GM21717 (cell line): ENCODE results near the gene PDE6B.

Source experiments
- ATAC-seq: cut with Tn5 transposase; IDR thresholded peaks from one replicate; pipeline ENCODE4 v1.9.1; 2021; ENCODE audit warnings: mild to moderate bottlenecking, moderate library complexity; ENCODE audit not compliant: unreplicated experiment

PDE6B gene

GRCh38 chr4:622071-622995, 3.0 kb upstream of the PDE6B start:
- ATAC-seq = no peak

DNA sequence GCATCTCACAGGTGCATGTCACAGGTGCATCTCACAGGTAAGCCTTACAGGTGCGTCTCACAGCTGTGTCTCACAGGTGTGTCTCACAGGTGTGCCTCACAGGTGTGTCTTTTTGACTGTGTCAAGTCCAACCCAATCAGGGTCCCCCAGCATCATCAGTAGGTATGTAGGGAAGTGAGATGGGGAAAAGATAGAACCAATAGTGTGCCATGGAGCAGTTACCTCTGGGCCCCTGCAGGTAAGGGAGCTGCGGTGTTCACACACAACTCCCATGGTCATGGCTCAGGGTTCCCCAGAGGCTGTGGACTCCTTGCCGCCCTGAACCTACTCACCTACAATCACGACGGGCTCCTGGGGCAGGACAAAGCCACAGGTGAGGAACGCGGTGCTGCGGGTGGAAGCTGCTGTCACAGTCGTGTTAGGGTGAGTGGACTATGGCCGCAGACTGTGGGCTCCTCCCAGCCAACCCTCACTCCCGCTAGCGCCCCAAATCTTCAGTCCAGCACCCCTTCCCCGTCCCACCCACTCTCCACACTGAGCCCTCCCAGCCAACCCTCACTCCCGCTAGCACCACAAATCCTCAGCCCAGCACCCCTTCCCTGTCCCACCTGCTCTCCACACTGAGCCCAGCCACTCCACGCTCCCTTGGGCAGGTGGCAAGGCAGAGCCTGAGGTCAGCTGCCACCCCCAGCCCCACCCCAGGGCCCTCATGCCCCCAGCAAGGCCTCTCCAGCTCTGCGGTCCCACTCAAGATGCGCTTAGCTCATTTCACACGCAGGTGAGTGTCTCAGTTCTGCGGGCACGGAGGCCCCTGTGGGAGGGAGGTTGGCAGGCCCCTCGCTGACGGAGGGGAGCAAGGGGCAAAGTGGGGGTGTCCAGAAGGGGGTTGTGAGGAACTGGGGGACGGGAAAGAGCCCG, 2.1 kb upstream of the PDE6B start:
- ATAC-seq = no peak

DNA sequence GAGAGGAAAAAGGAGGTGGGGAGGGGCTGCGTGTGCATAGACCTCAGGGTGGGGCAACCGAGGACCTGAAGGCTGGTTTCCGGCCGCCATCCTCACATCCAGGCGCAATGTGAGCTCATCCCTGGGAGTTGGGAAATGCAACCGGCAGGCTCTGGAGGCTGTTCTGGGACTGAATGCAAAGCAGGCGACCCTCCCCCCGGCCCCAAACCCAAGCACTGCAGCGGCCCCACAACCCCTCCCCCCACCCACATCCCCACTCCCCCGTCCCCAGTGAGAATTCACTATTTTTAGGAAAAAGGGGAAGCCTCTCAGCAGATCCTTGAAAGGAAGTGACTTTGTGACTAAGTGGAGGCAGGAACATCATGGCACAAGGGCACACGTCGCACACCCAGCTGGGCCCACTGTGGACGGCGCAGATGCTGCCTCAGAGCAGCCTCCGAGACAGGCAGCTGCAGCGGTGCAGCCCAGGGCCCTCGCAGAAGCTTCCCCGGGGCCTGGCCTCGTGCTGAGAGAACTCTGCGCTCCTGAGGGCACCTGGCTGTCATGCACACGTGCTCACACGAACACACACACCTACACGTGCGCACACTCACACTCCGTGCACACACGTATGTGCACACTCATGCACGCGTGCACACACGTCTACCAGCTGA, 1.3 kb upstream of the PDE6B start:
- ATAC-seq = no peak

GRCh38 chr4:625631-626161, 323 bp downstream of the PDE6B start:
- no peak for ATAC-seq

GRCh38 chr4:626201-627091, 1.1 kb downstream of the PDE6B start:
- no peak for ATAC-seq

DNA sequence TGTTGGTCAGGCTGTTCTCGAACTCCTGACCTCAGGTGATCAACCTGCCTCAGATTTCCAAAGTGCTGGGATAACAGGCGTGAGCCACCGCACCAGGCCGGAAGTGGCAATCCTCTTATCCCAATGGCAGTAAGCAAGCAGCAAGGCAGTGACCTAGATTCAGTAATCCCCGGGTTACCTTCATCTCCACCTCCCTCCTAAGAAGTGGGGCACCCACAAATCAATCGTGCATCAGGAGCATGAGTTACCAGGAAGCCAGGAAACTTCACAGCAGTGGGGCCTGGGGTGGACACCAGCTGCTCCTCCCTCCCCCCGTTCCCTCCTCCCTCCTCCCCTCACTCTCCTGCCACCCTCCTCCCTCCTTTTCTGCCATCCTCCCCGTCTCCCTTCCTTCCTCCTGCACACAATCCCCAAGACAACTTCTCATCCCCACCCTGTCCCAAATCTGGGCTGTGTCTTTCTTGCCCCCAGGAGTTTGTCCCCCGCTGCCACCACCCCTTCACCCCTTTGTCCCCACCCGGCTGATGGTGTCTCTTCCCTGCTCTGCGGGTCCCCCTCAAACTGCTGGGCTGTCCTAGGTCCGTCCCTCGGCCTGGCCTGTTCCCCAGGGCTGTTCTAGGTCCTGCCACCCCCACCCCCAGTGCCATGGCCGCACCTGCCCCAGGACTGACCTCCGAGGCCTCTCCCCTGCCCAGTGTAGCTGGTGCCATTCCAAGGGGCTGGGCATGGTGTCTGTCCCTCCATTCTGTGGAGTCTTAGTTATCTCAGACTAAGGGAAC, 2.2 kb downstream of the PDE6B start:
- no peak for ATAC-seq

DNA sequence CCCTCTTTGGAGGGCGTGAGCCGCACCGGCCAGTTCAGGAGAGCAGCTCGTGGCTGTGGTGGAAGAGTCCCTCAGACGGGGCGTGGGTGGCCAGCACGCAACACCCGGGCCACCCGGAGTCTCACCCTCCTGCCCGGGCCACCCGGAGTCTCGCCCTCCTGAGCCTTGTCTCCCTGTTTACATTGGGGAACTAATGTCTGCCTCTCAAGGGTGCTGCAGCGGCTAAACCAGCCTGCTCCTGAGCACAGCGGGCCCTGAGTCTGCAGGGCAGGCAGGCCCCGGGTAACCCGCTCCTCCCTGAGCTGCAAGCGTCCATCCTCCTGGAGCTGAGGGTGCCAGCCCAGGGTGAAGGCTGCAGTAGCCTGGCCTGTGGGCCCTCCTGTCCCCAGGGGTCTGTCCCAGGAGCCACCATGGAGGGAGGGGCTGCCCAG, 3.0 kb downstream of the PDE6B start:
- no peak for ATAC-seq

- ATAC-seq = no peak
Observed at GRCh38 chr4:628821-629635, 3.7 kb downstream of the PDE6B start.

- ATAC-seq = no peak
Observed at GRCh38 chr4:629636-629914, 4.2 kb downstream of the PDE6B start.

DNA sequence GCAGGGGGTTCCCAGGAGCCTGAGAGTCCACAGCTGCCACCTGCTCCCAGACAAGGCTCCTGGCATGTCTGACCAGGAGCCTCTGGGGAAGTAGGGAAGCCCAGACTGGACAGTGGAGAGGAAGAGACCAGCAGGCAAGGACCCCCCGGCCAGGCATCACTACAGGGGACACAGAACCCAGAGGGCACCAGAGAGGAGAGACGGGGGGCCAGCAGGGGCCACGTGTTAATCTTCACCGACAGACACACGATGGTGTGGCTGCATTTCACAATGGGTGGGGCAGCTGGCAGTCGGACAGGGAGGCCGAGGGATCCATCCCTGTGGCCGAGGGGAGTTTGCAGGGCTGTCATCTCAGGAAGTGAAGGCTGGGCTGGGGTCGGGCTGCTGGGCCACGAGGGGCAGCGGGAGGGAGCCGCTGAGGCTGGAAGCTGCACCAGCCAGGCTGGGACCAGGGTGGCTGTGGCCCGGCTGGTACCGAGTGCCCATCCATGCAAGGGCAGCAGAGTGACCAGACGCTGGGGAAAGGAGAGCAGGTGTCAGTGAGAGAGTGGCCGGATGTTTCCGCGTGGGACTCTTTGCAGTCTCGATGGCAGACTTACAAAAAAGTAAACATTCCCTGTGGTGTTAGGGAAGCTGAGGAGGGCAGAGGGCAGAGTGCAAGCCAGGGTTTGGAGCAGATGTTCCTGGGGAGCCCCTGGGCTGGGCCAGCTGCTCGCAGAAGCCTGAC, 4.7 kb downstream of the PDE6B start:
- no peak for ATAC-seq

DNA sequence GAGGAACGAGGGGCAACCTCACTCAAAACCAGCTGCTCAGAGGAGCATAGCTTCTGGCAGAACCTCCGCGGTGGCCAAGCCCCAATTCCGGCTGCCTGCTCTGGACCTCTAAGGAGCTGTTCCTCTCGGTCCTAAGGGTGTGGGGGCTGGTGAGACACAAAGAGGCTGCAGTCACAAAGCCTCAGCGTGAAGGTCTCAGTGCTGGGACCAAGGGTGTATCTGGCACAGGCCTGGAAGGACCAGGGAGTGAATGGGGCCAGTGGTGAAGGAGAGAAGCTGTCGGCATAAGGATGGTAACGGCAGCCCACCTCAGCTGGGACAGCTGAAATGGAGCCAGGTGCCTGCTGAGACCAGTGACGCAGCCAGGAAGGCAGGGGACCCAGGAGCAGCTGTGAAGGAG, 5.3 kb downstream of the PDE6B start:
- ATAC-seq = no peak

GRCh38 chr4:632196-632790, 6.9 kb downstream of the PDE6B start:
- ATAC-seq = no peak

DNA sequence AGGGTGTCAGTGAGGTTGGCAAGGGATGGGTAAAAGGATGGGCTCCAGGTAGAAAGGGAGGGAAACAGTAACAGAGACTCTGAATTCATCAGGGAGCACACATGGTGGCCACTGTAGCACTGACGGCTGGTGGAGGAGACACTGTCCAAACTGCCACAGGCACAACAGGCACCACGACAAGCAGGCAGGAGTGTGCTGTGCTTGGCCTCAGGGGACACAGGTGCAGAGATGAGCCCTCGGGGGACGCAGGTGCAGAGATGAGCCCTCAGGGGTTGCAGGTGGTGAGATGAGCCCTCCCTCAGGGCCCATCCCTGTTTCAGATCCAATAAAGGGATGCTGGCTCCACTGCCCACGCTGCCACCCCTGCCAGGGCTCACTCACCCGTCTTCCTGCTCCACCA, 7.6 kb downstream of the PDE6B start:
- ATAC-seq = no peak

- no peak for ATAC-seq
Observed at GRCh38 chr4:633406-633805, 8.0 kb downstream of the PDE6B start.

DNA sequence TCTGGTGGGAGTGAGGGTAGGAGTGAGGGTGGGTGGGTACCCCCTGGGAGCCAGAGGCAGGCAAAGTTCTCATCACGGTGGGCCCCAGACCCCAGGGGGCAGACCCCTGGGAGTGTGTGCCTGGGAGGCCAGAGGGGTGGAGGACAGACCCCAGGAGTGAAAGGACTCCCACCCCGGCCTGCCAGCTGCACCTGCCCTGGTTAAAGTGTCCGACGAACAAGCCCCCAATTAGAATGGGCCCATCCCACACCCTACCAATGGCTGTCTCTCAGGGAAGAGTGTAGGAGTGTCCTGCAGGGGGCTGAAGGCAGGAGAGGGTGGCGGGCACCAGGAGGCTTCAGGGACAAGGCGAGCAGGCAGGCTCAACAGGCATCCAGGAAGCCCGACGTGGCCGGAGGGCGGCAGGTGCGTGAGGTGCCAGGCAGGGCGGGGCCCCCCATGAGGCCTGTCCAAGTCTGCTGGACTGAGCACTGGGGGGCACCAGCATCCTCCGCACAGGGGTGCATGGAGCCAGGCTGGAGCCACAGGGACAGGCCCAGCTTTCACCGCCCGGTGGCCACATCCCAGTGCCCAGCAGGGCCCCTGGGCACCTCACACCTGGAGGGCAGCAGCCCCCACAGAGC, 8.7 kb downstream of the PDE6B start:
- ATAC-seq = no peak

DNA sequence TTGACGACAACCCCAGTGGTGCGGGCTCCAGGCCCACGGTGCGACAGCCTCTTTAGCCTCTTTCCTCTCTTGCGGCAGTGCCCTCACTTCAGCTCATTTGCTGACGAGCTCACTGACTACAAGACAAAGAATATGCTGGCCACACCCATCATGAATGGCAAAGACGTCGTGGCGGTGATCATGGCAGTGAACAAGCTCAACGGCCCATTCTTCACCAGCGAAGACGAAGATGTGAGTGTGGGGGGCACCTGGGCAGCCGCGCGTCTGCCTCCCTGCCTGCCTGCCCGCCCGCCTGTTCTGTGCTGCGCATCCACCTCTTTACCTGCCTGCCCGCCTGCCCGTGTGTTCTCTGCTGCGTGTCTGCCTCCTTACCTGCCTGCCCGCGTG, 9.2 kb downstream of the PDE6B start:
- no peak for ATAC-seq
